C4-2B (cell line): ENCODE measurements around the gene ACADVL.

Experiments used
- H3K27ac ChIP-seq: fragments of 450-650 bp; 2 replicates; pipeline ENCODE4 v1.5.1; 2017
- CTCF ChIP-seq: fragments of 450-650 bp; conservative IDR thresholded peaks from 2 replicates; pipeline ENCODE4 v1.5.1; 2017; ENCODE audit warnings: mild to moderate bottlenecking
- ZFX ChIP-seq: fragments of 450-650 bp; IDR thresholded peaks from 2 replicates; pipeline ENCODE4 v1.6.1; 2017

ACADVL gene

GRCh38 chr17:7184647-7185046, 35.1 kb upstream of the ACADVL start:
- TF ChIP-seq CTCF (no peak), ZFX (no peak)
- no peak overlapping the region for H3K27ac ChIP-seq

- TF ChIP-seq CTCF (no peak), ZFX (no peak)
- no peak overlapping the region for H3K27ac ChIP-seq
Observed at GRCh38 chr17:7186241-7186640, 33.5 kb upstream of the ACADVL start.

DNA sequence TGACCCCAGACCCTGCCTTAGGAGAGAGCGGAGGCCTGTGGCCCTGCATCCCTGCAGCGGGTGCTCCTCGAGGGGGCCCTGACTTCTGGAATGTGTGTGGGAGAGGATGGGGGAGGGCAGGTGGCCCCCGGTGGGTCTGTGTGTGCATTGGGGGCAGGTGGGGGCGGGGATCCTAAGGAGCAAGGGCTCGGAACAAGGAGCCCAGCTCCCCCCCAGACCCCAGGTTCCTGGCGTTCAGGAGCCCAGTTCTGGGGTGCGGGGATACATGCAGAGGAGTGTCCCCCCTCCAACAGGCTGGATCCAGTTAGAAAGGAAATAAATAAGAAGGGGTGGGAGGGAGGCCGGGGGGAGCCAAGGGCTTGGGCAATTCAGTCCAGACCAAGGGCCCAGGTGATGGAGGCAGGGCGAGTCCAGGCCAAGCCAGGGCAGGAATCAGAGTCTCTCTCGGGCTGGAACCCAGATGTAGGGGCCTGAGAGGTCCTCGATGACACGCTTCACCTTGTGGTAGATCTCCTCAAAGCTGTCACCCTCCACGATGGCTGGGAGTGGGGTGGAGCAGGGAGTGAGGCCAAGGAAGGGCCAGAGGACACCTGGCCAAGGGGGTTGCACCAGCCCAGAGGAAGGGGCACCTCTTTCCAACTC, 29.3 kb upstream of the ACADVL start:
- TF ChIP-seq CTCF (no peak), ZFX (no peak)
- H3K27ac ChIP-seq, result no peak overlapping the region

DNA sequence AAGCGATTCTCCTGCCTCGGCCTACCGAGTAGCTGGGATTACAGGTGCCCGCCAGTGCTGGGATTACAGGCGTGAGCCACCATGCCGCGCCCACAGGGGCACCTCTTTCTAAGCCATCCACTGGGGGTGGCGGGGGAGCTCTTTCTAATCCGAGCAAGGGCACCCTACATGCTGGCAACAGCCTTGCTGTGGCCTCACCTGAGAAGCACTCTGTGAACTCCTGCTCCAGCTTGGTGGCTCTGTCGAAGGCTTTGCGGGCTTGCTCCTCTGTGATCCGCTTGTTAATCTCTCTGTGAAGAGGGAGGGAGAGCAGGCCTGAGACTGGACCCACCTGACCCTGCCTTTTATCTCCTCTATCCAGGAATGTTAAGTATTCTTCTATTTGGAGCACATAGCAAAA, 28.7 kb upstream of the ACADVL start:
- H3K27ac ChIP-seq, result no peak overlapping the region
- TF ChIP-seq CTCF (no peak), ZFX (no peak)

DNA sequence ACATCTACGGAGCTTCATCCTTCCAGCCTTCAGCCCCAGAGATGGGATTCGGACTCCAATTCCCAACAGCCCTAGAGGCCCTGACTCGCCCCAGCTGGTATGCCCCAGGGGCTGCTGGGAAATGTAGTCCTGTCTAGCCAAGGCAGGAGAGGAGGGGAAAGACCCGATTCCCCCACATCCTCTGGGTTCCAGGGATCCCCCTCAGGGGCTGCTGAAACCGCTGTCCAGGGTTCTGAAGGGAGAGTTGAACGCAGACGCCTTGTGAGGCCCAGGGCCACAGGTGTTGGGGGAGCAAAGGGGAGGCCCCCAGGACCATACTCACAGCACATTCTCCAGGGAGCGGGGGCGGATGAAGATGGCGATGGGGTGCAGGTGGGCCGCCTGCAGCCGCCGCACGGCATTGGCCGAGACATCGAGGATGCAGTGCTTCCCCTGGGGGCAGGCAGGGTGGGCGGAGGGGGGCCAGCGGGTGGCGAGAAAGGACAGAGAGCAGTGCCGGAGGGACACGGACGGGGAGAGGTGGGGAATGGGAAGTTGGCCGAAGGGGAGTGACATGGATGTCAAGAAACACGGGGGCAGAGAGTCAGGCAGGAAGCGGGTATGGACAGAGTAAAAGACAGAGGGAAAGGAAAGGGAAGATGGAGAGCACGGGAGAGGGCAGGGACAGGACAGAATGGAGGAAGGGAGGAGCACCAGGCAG, 28.0 kb upstream of the ACADVL start:
- no peak for TF ChIP-seq ZFX
- H3K27ac ChIP-seq, result no peak overlapping the region

DNA sequence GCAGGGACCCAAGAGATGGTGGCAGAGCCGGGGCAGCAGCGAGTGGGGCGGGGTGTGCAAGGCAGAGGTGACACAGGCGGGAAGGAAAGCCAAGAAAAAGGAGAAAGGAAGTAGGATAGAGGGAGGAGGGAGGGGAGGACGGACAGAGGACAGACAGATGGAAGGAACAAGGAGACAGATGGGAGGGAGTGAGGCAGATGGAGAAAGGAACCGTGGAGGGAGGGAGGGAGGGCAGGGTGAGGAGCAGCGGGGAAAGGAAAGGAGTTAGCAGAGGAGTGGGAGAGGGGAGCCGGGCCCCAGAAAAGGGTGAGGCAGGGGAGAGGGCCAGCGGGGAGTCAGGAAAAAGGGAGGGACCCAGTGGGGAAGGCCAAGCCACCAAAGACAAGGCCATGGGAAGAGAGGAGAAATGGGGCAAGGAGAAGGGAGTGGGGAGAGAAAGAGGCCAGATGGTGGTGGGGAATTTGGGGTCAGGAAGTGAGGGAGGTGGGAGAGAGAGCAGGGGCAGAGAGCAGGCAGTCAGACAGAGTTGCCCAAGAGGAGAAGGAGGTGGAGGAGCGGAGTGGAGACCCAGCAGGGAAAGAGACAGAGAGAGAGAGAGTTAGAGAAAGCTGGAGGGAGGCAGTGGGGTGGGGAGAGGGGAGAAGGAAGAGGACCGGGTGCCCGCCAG, 27.3 kb upstream of the ACADVL start:
- H3K27ac ChIP-seq, result no peak overlapping the region
- no peak for TF ChIP-seq ZFX
- TF ChIP-seq CTCF, result no peak

DNA sequence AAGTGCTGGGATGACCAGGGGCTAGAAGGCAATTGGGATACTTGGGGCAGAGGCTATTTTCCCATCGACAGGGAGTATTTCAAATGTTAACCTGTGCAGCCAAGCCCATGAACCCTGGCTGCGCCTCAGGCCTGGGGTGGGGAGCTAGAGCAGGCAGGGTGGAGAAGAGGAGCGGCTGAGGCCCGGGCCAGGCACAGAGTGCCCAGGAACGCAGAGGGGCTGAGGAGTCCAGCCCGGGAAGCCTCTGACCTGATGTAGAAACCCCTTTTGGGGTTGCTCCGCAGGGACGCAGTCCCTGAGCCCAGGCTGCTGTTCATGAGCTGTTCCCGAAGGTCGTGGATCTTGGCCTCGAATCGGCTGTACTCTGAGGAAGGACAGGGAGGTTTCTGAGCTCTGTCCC, 23.8 kb upstream of the ACADVL start:
- H3K27ac ChIP-seq, result no peak overlapping the region
- TF ChIP-seq CTCF (no peak), ZFX (no peak)
